GM19397 (cell line): ENCODE measurements around the gene RFX2.
"Not testable (repeated sequence)": the region's sequence is repeated elsewhere in the genome, so short reads cannot be mapped to it uniquely, and the experiment has no call there.

Source experiments
- ATAC-seq: cut with Tn5 transposase; IDR thresholded peaks from one replicate; pipeline ENCODE4 v1.9.1; 2021; ENCODE audit warnings: mild to moderate bottlenecking, moderate library complexity; ENCODE audit not compliant: unreplicated experiment

Gene RFX2

DNA sequence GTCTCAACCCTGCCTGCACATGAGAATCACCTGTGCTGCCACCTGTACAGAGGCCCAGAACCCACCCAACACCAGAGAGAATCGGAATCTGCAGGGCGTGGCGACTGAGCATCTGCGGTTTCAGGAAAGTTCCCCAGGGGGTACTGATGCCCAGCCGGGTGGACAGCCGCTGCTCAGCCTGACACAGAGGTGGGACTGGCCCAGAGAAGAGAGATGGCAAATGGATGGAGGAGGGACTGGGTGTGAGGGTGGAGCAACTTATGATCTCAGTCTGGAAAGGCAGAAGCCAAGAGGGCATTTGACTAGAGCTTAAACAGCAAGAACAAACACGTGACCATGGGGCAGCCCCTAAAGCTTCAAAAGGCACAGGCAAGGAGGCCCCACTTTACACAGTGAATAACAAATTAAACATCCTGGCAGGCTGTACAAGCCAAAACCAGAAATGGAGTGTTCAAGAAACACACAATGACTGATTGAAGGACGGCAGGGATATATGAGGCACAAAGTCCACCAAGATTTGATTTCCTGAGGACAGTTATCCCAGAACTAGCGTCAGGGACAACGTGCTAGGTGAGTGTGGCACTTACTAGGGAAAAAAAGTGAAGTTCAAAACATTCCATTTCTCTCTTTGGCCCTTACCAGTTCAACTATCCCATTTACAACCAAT lies 135.4 kb downstream of the RFX2 start:
- no peak for ATAC-seq

DNA sequence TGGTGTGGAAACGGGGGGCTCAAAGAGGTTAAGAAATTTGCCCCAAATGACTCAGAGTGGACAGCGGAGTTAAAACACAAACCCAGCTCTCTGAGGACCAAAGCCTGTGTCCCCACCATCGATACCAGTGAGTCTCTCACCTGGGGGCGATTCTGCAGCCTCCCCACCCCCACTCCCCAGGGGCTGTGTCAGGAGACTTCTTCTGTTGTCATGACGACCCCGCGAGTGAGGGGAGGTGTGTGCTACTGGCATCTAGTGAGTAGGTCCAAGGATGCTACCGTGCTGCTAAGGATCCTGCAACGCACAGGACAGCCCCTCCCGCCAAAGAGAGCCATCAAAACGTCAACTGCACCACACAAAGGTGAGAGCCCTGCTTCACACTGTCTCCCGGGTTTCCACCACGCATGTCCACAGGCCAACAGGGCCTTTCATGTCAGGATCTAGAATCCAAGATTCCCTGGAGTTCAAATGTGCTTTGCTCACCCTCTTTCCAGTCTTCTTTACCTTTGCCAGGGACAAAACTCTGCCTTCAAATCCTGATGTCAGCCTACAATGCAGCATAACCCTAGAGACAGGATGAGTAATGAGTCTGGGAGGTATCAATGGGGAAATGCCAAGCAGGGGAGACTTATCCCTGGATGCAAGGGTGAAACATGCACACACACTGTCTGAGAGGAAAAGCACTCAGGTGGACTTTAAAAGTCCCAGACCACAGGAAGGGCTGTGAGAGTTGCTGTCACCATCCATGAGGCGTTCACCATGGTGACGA lies 136.2 kb downstream of the RFX2 start:
- ATAC-seq: no peak

DNA sequence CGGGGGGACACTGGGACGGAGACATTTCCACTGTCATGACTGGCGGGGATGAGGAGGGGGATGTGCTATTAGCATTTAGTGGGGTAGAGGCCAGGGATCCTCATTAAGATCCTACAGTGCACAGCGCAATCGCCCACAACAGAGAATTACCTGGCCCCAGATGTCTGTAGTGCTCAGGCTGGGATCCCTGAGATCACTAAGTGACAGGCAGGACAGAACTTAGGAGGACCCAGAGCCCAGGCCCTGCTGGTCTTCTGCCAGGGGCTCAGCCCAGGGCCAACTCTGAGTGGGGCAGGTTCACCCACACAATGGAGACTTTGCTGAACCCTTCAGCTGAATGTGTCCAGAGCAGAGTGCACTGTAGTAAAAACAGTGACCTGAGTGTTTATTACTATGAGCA lies 136.9 kb downstream of the RFX2 start:
- no peak for ATAC-seq

GRCh38 chr19:5972355-5972731 lies 138.0 kb downstream of the RFX2 start:
- no peak for ATAC-seq

DNA sequence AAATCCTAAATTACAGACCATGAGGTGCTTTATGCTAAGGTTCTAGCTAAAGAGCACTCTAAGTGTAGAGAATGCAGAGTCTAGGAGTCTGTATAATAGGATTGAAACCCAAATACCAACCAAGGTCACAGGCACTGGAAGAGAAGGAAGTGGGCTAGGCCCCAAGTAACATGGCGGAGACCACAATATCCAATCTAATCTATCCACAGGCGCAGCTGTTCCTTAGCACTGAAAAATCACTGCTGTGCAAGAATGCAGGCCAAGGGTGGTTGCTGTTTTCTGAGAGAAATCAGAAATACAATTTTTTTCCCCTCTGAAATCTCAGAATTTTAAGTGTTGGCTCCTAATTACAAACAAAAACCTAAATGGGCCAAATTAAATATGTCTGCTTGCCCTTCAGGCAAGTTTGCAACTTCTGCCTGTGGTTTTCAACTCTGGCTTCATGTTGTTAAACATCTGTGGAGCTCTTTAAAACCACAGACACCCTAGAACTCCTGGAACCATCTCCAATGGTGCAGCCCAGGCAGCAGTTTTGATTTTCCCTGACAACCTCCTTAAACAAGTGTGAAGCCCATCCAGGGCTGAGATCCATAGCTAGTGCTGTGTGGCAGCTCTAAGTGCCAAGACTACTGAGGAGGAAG lies 138.5 kb downstream of the RFX2 start:
- ATAC-seq: no peak

GRCh38 chr19:5969476-5969875 lies 140.8 kb downstream of the RFX2 start:
- no peak for ATAC-seq

- no peak for ATAC-seq
These were observed 141.6 kb downstream of the RFX2 start for GRCh38 chr19:5968431-5969373.

- peak; percentile 56 for ATAC-seq
These were observed 142.3 kb downstream of the RFX2 start for GRCh38 chr19:5967994-5968430.

DNA sequence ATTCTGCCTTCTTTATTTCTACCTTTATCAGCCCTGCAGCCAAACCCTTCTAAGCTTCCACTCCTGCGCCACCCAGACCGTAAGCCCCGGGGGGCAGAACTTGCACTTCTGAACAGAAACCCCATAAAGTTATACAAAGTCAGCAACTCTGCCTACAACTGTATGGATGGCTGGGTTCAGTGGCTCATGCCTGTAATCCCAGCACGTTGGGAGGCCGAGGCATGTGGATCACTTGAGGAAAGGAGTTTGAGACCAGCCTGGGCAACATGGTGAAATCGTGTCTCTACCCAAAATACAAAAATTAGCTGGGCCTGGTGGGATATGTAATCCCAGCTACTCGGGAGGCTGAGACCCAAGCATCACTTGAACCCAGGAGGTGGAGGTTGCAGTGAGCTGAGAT lies 142.7 kb downstream of the RFX2 start:
- no peak for ATAC-seq

DNA sequence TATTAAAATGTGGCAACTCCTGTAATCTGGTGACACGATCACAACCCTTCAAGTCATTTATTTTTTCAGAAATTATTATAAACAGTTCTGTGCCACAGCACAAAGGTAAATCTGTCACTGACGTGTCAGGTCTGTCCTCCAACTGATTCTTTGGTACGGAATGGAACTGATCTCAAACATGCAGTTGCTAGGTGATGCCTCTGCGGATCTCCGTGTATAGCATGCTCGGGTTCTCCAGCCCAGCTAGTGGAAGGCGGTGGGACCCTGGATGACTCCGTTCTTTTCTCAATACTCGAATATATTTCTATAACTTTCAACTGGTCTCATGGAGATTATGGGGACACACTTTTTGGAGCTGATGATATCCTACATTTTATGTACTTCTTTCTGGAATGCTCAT lies 143.4 kb downstream of the RFX2 start:
- no peak for ATAC-seq

DNA sequence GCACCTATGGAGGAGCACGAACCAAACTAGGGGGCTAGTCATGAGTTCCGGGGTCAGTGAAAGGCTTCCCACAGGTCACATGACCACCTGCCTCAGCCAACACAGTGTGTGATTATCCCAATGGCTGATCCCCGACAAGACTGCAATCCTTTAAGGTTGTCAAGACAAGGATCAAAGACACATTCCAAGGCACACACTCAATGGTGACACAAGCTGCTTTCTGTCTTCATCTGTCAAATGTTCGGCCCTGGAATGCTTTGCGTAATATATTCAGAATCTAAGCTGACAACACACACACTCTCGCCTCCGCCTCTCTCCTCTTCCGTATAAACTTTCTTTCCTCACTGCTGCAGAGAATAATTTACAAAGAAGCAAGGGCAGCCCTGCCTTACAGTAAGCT lies 144.1 kb downstream of the RFX2 start:
- no peak for ATAC-seq

DNA sequence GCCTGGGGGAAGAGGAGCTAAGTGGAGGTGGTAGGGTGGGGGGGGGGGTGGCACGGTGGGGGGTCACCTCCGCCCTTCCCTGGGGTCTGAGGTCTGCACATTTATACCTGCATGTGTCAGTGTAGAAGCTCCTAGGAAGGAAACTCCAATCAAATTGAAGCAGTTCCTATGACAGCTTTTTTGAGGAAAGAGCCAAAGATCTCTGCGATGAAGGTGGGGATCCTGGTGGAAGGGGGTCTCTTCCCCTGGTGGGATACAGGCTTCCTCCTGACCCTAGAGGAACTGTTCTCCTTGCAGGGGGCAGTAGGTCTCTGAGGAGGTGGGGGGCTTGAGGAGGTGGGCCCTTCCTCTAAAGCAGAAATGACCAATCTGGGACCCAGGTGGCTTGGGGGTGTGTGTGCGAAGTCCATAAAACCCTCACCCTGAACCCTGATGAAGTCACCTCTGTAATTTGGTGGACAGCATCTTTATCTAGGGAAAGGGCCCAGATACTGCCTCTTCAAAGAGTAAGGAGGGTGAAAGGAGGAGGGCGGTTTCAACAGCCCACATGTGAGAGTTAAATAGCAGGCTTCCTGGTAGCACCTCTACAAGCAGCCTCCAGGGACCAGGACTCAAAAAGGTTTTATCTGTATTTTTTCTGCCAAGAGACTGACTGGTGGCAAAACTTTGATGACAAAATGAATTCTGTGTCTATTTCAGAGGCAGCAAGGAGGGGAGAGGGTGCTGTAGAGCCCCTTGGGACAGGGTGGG lies 145.3 kb downstream of the RFX2 start:
- no peak for ATAC-seq

- no peak for ATAC-seq
These were observed 146.4 kb downstream of the RFX2 start for GRCh38 chr19:5963855-5964254.

- not testable (repeated sequence) for ATAC-seq
These were observed 147.0 kb downstream of the RFX2 start for GRCh38 chr19:5963259-5963658.

GRCh38 chr19:5961969-5962945 lies 148.0 kb downstream of the RFX2 start:
- ATAC-seq: no peak

DNA sequence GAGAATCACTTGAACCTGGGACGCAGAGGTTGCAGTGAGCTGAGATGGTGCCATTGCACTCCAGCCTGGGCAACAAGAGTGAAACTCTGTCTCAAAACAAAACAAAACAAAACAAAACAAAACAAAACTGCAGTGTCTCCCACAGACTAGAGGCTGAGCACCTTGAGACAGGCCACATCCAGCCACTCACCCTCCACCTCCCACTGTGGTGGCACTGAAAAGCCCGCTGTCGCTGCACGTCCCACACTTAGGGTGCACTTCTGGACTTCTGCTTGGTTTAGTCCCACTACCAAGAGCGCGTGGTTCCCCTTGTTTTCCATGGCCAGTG lies 148.7 kb downstream of the RFX2 start:
- ATAC-seq: not testable (repeated sequence)

DNA sequence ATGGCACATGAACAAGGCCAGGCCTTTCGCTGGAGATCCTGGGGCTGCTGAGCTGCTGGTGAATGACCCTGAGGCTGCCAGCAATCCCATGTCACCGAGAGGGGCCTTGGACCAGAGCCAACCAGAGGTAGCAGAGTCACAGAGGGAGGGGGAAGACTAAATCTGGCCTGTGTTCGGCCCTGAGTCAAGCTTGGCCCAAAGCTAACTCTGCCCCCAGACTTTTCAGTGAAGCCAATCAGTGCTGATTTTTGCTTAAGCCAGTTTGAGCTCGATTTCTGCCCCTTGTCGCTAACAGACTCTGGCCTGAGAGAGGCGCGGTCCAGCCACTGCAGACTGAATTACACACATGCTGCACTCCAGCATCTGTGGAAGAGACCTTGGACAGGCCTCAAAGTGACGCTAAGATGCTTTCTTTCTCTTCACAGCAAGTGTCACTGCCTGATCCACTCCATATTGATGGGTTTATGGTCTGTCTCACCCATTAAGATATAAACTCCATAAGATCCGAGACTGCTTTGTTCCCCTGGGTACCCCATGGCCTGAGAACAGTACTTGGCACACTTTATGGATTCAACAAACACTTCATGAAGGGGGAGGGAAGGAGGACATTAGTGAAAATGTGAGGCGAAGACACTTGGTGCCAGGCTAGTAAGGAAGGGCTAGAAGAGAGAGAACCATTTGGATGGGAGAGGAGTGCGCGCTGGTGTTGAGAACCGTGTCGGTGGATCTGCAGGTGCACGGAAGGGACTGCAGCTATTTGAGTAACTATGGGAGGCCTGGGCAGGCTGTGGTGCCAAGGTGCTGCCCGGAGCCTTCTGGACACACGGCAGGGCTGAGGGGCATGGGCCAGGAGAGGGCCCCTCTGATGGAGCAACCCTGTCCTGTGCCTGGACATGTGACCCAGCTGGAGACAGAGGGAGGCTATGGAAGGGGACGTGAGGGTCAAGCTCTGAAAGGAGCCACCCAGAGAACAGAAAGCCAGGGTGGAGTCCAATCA lies 150.0 kb downstream of the RFX2 start:
- ATAC-seq: no peak
